ENCODE measurements around the gene TANGO2.

Gene TANGO2

GRCh38 chr22:20091690-20092476, 71.0 kb downstream of the TANGO2 start:
- no peaks in the 10 kb centered on the region for H3K27me3 ChIP-seq (ENCODE audit: insufficient read depth, low read length, poor library complexity)
- no peak for TF ChIP-seq CTCF (IDR thresholded peaks at IDR 0.05; ENCODE audit: borderline replicate concordance, extremely low read depth, low read length, poor library complexity, severe bottlenecking)
- no peak for TF ChIP-seq EZH2 (IDR thresholded peaks at IDR 0.05; ENCODE audit: borderline replicate concordance, low read depth, low read length, severe bottlenecking)
- H3K36me3 ChIP-seq (ENCODE audit: insufficient read depth, low read length), result peaks cover 99% of the 10 kb centered on the region
- H3K79me2 ChIP-seq (ENCODE audit: insufficient read depth, low read length), result peaks cover 90% of the 10 kb centered on the region
- H4K20me1 ChIP-seq (ENCODE audit: insufficient read depth, low read length), result peaks cover 71% of the 10 kb centered on the region
- no peak overlapping the region for H3K4me3 ChIP-seq (ENCODE audit: low read depth in 1 of 2, low read length in 2 of 2)
- ATAC-seq (ENCODE audit: insufficient read depth, low read depth), result no peak
- no peak overlapping the region for H3K9ac ChIP-seq (ENCODE audit: low read depth, low read length)
- H3K4me2 ChIP-seq (ENCODE audit: insufficient read depth, low read length), result no peak overlapping the region
- H3K9me3 ChIP-seq (ENCODE audit: insufficient read depth, low read length, severe bottlenecking), result no peaks in the 10 kb centered on the region
- no peak overlapping the region for H2AFZ ChIP-seq (ENCODE audit: low read depth, low read length)
- no peaks in the 10 kb centered on the region for H3K4me1 ChIP-seq (ENCODE audit: insufficient read depth, low read length)
- no peak for DNase-seq
- no peak overlapping the region for H3K27ac ChIP-seq (ENCODE audit: low read length)

- TF ChIP-seq CTCF (IDR thresholded peaks at IDR 0.05; ENCODE audit: borderline replicate concordance, extremely low read depth, low read length, poor library complexity, severe bottlenecking), result no peak
- no peak for TF ChIP-seq EZH2 (IDR thresholded peaks at IDR 0.05; ENCODE audit: borderline replicate concordance, low read depth, low read length, severe bottlenecking)
- Histone ChIP-seq H3K27me3 (ENCODE audit: insufficient read depth, low read length, poor library complexity) (no peaks in the 10 kb centered on the region), H3K36me3 (ENCODE audit: insufficient read depth, low read length) (peaks cover 99% of the 10 kb centered on the region), H3K79me2 (ENCODE audit: insufficient read depth, low read length) (peaks cover 90% of the 10 kb centered on the region), H3K27ac (ENCODE audit: low read length) (no peak overlapping the region), H4K20me1 (ENCODE audit: insufficient read depth, low read length) (peaks cover 68% of the 10 kb centered on the region), H3K4me1 (ENCODE audit: insufficient read depth, low read length) (no peaks in the 10 kb centered on the region), H3K9me3 (ENCODE audit: insufficient read depth, low read length, severe bottlenecking) (no peaks in the 10 kb centered on the region), H3K4me2 (ENCODE audit: insufficient read depth, low read length) (no peak overlapping the region), H3K9ac (ENCODE audit: low read depth, low read length) (no peak overlapping the region), H2AFZ (ENCODE audit: low read depth, low read length) (no peak overlapping the region), H3K4me3 (ENCODE audit: low read depth in 1 of 2, low read length in 2 of 2) (no peak overlapping the region)
- DNase-seq (no peak), ATAC-seq (ENCODE audit: insufficient read depth, low read depth) (no peak)
Observed at GRCh38 chr22:20092477-20092854, 71.6 kb downstream of the TANGO2 start.

- Histone ChIP-seq H3K27me3 (ENCODE audit: insufficient read depth, low read length, poor library complexity) (no peaks in the 10 kb centered on the region), H3K9ac (ENCODE audit: low read depth, low read length) (no peak overlapping the region), H3K9me3 (ENCODE audit: insufficient read depth, low read length, severe bottlenecking) (no peaks in the 10 kb centered on the region), H3K4me3 (ENCODE audit: low read depth in 1 of 2, low read length in 2 of 2) (no peak overlapping the region), H3K36me3 (ENCODE audit: insufficient read depth, low read length) (peaks cover 95% of the 10 kb centered on the region), H3K79me2 (ENCODE audit: insufficient read depth, low read length) (peaks cover 86% of the 10 kb centered on the region), H3K4me2 (ENCODE audit: insufficient read depth, low read length) (no peak overlapping the region), H3K4me1 (ENCODE audit: insufficient read depth, low read length) (peaks cover 2% of the 10 kb centered on the region; the same call in 1 of the 2 replicates), H2AFZ (ENCODE audit: low read depth, low read length) (no peak overlapping the region), H4K20me1 (ENCODE audit: insufficient read depth, low read length) (peaks cover 58% of the 10 kb centered on the region), H3K27ac (ENCODE audit: low read length) (no peak overlapping the region)
- ATAC-seq (ENCODE audit: insufficient read depth, low read depth) (no peak), DNase-seq (no peak)
- TF ChIP-seq EZH2 (IDR thresholded peaks at IDR 0.05; ENCODE audit: borderline replicate concordance, low read depth, low read length, severe bottlenecking) (no peak), CTCF (IDR thresholded peaks at IDR 0.05; ENCODE audit: borderline replicate concordance, extremely low read depth, low read length, poor library complexity, severe bottlenecking) (no peak)
Observed at GRCh38 chr22:20093418-20094196, 72.7 kb downstream of the TANGO2 start.
